Measurements from ENCODE around the gene ABHD2. TPM values are rescaled to one million over a fixed set of nuclear protein-coding genes. Genes with fewer than 3 reads are reported as not detected.

ABHD2 gene
- total RNA-seq, 4 donors from 2014 or later: 50.0 to 79.9 (median 65.2) TPM

DNA sequence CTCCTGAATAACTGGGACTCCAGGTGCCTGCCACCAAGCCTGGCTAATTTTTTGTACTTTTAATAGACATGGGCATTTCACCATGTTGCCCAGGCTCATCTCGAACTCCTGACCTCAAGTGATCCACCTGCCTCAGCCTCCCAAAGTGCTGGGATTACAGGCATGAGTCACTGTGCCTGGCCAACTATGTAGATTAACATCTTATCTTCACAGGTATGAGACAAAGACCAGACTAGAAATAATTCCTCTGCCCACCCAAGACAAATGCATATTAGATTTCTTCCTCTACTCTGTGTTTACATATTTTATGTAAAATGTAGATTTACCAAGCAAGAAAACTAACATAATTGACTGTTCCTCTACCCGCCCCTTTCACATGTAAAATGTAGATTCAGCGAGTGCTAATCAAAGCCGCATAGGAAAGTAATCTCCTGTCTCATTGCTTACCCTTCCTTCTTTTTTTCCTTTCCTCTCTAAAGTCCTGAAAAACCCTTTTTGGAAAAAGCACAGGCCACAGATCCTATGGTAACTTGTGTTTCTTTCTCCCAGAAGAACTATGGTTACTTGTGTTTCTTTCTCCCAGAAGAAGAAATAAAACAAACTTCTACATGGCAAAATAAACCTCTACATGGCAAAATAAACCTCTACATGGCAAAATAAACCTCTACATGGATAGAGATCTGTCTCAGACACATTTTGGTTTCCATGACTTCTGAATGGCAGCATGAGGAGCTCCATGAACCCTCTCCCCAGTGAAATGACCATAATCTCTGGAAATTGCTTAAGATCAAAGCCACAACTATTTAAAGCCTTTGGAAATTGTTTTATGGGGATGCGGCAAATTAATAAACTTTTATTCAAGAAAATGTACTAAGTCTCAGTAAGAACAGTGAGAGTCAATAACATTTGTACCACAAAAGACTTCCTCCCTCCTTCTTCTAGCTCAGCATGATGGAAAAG is 9.1 kb upstream of the ABHD2 start:
- TF ChIP-seq, protein P1, sequence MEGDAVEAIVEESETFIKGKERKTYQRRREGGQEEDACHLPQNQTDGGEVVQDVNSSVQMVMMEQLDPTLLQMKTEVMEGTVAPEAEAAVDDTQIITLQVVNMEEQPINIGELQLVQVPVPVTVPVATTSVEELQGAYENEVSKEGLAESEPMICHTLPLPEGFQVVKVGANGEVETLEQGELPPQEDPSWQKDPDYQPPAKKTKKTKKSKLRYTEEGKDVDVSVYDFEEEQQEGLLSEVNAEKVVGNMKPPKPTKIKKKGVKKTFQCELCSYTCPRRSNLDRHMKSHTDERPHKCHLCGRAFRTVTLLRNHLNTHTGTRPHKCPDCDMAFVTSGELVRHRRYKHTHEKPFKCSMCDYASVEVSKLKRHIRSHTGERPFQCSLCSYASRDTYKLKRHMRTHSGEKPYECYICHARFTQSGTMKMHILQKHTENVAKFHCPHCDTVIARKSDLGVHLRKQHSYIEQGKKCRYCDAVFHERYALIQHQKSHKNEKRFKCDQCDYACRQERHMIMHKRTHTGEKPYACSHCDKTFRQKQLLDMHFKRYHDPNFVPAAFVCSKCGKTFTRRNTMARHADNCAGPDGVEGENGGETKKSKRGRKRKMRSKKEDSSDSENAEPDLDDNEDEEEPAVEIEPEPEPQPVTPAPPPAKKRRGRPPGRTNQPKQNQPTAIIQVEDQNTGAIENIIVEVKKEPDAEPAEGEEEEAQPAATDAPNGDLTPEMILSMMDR (IDR thresholded peaks at IDR 0.05; ENCODE audit: low read depth): no peak

DNA sequence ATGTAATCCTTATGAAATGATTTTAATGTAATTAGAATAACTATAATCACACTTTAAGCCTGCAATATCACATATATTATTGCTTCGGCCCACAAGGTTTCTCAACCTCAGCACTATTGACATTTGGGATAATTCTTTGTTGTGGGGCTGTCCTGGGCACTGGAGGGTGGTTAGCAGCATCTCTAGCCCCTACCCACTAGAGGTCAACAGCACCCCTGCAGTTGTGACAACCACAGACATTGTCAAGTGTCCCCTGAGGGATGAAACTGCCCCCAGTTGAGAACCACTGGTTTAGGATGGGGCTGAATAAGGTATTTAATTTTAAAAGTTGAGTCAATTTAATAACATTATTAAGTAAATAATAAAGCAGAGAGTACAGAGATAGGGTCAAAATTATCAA is 6.4 kb upstream of the ABHD2 start:
- TF ChIP-seq, protein P1 (IDR thresholded peaks at IDR 0.05; ENCODE audit: low read depth): no peak

DNA sequence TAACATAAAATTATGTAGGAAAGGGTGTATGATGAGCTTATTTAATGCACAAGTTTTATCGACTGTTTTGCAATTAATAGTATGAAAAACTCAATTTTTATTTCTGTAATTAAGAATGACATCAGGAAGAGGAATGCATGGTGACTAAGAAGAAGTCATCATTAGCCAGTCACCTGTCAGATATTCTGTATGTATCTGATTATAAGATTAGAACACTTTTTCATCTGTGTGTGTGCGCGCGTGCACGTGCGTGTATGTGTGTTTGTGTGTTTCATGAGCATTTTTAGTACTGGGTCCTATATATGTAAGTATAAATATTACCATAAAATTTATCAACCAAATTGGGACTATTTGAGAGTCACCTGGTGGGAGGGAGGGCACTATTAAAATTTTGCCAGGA is 5.0 kb upstream of the ABHD2 start:
- TF ChIP-seq, protein P1 (IDR thresholded peaks at IDR 0.05; ENCODE audit: low read depth): no peak

DNA sequence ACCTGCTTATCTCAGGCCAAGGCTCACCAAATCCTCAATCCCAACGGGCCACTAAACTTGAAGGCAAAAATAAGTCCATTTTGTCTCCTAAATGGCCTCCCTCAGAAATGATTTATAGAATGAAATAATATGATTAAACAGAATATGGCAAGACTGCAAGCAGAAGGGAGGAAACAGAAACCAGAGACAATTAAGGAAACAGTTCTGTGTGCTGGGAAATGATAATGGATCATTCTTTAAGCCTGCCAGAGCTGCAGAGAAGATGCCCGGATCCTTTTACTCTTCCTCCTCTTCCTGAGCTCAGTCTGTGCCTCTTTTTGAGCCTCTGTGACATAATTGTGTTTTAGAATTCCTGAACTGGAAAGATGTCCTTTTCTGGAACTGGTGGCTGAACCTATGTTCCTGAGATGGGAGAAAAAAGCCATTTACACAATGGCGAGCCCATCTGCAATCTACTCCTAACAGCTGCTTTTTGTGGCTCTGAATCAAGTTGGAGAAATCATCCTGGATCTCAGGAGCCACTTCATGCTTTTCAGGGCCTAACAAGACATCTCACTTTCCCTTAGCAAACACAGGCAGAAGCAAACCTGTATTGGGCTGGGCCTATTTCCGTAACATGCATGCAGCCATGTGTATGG is 2.8 kb upstream of the ABHD2 start:
- TF ChIP-seq, protein P1 (IDR thresholded peaks at IDR 0.05; ENCODE audit: low read depth): no peak

DNA sequence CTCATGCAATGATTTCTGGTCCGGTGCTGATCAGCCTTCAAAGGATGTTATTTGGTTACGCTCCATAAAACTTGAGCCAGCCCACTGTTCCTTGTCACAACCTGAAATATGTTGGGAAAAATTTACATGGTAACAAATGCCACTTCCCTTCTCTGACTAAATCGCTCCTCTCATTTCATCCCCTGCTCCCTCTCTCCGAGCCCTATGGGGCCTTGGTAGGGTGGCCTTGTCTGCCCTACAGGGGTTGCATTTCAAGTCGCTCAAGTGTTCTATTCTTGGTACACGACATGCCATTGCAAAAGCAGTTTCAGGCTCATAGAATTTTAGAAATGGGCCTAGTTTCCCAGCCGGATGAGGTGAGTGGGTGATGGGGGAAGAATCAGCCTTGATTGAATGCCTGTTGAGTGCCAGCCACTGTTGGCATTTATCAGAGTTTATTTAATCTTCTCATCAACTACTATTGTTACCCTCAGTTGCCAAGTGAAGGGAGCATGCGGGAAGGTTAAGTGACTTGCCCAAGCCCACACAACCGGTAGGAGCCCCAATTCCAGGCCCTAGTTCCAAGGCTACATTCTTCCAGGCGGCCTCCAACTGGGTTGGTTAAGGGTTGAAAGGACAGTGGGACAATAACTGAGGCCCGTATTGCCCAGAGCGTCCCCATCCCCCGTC is 961 bp upstream of the ABHD2 start:
- TF ChIP-seq, protein P1 (IDR thresholded peaks at IDR 0.05; ENCODE audit: low read depth): no peak

DNA sequence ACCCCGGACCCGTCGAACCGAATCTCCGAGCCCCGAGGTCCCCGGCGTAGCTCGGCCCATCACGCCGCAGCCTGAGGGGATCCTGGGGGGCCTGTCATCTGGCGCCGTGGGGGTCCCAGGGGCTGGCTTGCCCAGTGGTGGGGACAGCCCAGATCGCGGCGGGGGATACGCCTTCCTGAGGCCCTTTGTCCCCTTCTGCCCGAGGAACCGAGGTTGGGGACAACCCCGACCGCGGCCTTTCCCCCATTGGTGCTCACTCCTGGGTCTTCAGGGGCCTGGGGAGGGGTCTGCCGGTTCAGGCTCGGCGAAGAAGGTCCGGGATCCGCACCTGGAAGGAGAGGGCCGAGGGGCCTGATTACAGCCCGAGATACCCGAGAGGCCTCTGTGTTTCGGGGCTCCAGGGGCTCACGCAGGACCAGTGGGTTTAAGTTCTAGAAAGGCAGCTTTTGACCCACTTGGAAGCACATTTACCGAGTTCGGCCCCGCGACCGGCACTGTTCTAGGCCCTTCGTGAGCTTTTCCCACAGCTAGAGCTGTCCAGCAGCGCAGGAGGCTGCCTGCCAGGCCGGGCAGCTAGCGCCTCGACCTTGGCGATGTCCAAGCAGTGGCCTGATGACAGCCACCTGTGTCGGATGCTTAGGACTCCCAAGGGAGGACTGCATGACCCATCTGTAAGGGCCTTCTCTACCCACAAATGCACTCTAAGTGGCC is 504 bp downstream of the ABHD2 start:
- TF ChIP-seq, protein P1 (IDR thresholded peaks at IDR 0.05; ENCODE audit: low read depth): no peak
